ENCODE results near the gene DNAAF1.

The DNAAF1 gene

GRCh38 chr16:84161037-84161436, 15.9 kb downstream of the DNAAF1 start:
- DNase-seq (ENCODE audit: low read depth): no peak

- DNase-seq (ENCODE audit: low read depth): no peak
These were observed 16.7 kb downstream of the DNAAF1 start for GRCh38 chr16:84161801-84162200.

DNA sequence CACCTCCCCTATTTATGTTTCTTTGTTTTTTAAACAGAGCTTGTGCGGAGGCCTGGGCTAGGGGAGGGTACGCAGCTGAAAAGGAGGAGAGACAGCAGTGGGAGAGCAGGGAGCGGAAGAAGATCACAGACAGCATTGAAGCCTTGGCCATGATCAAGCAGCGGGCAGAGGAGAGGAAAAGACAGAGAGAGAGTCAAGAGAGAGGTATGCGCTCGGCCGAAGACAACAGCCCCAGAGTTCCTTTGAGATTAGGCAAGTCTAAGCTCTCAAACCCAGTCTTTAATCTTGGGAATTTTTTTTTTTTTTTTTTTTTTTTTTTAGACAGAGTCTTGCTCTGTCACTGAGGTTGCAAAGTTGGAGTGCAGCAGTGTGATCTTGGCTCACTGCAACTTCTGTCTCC, 20.6 kb downstream of the DNAAF1 start:
- DNase-seq (ENCODE audit: low read depth): no peak

DNA sequence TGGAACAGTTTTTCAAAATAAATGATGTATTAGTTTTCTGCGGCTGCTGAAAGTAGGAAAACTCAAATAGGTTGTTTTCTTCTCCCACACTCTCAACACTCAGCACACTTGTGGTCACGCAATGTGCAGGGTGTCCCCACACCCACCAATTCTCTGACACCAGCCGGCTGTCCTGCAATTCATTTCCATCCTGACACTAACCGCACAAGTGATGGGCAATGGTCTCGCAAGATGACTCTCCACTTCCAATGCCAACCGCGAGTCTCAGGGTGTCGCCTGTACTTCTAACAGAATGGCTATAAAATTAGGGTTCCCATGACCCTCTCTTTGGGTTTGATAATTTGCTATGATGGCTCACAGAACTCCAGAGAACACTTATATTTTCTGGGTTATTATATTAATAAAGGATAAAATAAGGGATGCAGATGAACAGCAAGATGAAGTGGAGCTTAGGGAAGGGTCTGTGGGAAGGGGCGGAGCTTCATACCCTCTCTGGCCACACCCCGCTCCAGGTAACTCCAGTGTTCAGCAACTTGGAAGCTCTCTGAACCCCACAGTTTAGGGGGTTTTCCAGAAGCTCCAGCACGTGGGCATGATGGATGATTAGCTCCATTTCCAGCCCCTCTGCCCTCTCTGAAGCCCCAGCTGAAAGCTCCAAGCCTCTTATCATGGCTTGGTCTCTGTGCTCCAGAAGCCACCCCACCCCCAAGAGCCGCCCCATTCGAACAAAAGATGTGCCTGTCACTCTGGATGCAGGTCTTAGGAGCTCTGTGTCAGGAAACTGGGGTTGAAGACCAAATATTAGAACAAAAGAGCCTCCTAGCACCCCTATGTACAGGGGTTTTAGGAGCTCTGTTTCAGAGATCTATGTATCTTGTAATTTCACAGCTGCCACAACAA, 21.9 kb downstream of the DNAAF1 start:
- no peak for DNase-seq (ENCODE audit: low read depth)

DNA sequence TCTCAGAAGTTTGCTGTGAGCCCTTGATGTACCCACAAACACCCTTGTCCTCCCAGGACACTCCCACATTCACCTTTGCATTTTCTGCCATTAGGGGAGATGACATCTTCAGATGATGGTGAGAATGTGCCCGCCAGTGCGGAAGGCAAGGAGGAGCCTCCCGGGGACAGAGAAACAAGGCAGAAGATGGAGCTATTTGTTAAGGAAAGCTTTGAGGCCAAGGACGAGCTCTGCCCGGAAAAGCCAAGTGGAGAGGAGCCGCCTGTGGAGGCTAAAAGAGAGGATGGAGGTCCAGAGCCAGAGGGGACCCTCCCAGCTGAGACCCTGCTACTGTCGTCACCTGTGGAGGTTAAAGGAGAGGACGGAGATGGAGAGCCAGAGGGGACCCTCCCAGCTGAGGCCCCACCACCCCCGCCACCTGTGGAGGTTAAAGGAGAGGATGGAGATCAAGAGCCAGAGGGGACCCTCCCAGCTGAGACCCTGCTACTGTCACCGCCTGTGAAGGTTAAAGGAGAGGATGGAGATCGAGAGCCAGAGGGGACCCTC, 24.7 kb downstream of the DNAAF1 start:
- no peak for DNase-seq (ENCODE audit: low read depth)

DNA sequence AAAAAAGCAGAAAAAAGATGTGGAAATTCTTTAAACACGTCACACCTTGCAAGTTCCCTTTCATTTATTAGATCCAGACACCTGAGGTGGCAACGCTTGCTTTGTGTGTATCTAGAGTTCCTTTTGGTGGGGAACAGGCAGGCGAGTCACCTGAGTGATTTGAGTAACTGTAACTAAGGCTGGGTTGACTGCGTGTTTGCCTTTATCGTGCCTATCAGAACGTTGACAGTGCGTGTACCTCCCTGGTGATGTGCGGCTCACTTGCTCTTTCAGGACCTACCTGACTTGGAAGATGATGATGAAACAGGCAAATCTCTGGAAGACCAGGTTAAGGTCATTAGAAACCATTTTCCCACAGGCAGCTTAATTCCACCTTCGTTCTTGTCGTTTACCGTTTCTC, 29.3 kb downstream of the DNAAF1 start:
- no peak for DNase-seq (ENCODE audit: low read depth)

GRCh38 chr16:84175350-84176081, 30.4 kb downstream of the DNAAF1 start:
- DNase-seq (ENCODE audit: low read depth): peak; percentile 61

GRCh38 chr16:84176192-84177053, 31.3 kb downstream of the DNAAF1 start:
- DNase-seq (ENCODE audit: low read depth): no peak

DNA sequence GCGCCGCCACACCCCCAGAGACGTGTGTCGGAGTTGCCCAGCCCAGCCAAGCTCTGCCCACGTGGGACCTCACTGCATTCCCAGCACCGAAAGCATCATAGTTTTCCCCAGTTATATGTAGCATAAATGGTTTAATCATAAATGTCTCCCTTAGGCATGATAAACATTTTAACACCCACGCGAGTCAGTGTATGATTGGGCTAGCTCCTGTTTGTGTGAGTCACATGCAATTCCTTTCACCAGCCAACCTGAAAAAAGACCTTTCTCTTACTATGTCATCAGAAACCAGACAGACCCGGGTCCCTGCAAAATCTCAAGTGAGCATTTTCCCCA, 32.6 kb downstream of the DNAAF1 start:
- DNase-seq (ENCODE audit: low read depth): no peak

DNA sequence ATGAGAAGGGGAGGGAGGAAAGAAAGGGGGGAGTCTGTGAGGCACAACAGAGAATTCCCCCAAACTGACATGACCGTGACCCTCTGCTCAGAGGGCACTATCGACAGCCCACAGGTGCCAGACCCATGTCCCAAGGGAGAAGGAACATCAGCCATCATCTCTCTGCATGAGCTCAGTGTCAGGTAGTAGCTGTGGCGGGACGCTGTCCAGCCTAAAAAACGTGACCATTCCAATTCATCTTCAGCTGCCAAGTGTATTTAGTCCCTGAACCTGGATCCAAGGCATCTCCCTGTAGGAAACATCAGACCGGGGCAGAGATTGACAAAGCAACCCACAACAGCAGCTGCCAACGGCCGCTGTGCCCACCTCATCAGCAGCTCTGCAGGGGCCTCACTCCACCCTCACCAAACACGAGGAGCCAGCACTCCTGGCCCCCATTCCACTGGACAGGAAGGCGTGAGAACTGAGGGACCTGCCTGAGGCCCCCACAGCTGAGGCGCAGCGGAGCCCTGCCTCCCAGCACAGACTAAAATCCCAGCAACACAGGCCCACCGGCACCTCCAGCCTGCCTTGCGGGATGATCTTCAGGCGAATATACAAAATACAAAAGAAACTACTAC, 33.1 kb downstream of the DNAAF1 start:
- DNase-seq (ENCODE audit: low read depth): no peak

DNA sequence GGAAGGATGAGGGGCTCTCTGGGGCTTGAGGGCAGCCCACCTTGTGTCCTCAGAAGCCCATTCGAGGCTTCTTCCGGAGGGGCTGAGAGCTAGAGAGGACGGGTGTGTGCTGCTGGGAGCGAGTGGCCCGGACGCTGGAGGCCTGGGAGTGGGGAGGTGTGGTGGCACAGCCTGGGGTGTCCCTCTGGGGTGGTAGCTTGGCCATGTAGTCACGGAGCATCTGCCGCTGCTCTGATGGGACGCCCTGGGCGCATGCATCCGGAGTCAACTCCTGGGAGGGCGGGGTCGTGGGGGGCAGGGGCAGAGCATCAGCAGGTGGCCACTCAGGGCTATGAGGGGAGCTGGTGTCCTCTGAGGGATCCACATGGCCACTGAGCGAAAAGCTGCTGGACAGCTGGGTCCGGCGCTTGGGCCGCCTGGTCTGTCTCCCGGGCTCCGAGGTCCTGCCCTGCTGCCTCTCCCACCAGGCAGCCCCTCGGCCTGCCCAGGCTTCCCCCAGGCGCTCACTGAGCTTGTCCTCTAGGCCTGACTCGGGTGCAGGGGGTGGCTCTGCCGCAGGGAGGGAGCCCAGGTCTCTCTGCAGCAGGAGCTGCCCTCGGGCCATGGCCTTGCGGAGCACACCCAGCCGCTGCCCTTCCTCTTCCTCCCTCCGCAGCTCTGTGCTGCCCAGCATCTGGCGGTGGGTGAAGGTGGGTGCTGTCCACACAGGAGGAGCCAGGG, 33.9 kb downstream of the DNAAF1 start:
- no peak for DNase-seq (ENCODE audit: low read depth)

DNA sequence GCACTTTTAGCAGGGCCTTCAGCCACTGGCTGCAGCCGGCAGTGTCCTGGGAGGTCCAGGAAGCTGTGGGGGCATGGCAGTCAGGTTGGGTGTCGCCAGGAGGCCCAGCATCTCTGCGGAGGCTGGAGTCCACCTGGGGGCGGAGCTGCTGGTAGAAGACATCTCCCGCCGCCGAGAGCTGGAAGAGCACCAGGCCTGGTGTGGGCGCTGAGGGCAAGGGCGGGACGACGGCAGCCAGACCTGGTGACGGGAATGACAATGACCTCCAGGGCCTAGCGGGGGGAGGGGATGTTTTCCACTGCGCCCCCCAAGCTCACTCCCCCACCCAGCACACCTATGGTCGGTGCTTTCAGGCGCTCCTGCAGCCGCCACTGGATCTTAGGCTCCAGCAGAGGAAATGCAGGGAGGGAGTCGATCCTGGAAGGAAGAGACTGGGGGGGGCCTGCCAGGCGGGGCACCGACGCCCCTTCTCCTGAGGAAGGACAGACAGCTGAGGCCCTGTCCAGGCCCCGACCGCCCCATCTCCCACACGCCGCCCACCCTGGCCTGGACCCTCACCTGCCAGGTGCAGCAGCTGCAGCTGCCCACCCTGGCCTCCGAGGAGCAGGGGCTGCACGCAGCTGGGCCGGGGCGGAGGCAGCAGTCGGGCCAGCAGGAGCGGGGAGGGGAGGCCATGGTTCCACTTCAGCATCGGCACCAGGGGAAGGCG, 34.7 kb downstream of the DNAAF1 start:
- no peak for DNase-seq (ENCODE audit: low read depth)

DNA sequence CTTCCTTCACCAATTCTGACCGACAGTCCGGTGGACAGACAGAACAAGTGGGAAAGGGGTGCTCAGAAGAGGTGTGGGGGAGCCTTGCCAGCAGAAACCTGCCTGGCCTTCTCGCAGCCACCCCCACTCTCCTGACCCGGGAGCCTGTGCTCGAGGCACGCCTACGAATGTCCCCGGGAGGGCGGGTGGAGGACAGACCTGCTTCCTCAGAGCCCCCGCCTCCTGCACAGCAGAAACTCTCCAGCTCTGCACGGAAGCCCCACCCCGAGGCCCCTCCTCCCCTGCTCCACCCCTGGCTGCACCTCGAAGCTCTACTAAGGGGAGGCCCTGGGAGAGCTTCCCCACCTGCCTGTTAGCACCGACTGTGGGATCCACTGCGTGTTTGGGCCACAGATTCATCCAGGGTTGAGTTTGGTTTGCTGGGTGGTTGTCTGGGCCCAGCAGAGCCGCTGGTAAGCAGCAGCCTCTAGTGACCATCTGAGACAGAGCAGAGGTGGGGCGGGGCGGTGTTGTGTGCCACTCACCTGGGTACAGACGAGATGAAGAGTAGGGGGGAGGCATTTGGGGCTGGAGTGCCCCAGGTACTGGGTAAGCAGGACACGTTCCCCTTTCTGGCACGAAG, 35.5 kb downstream of the DNAAF1 start:
- no peak for DNase-seq (ENCODE audit: low read depth)

GRCh38 chr16:84181144-84181915, 36.2 kb downstream of the DNAAF1 start:
- no peak for DNase-seq (ENCODE audit: low read depth)

- no peak for DNase-seq (ENCODE audit: low read depth)
These were observed 37.0 kb downstream of the DNAAF1 start for GRCh38 chr16:84182104-84182503.

DNA sequence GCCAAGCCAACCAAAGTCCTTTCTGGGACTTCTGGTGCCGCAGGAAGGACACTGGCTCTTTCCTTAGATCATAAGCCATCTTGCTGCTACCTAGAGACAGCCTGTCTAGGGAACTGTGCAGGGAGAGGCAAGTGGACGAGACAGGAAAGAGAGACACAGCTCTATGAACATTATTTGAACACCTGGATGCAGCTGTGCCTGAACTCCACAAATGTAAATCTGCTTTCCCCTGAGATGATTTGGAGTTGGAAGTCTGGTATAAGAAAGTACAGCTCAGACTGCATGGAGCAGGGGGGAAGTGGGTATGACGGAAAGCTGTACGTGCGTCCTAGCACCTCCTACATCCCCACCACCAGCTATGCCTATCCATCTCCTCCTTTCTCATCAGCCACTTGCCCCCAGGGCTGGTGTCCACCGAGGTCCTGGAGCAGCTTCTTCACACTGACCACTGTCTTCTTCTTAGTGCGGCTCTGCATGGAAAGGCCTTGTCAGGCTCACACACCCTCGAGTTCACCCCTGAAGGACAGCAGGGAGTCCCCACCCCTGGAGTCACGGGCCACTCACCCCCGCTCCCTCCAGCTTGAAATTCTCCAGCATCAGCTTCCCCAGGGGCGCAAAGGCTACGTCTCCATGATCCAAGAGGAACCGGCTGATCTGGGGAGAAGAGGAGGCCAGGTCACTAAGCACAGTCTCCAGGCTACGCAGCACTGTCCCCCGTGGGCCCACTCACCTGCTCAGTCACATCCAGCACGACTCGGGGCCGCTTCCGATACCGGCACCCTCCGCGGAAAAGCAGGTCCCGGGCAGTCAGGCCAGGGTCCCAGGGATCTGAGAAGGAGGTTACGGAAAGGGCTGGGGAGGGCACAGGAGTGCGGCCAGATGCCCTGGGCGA, 37.8 kb downstream of the DNAAF1 start:
- no peak for DNase-seq (ENCODE audit: low read depth)

GRCh38 chr16:84183572-84183875, 38.4 kb downstream of the DNAAF1 start:
- no peak for DNase-seq (ENCODE audit: low read depth)

GRCh38 chr16:84183911-84184591, 38.9 kb downstream of the DNAAF1 start:
- no peak for DNase-seq (ENCODE audit: low read depth)

All from activated T-cell treated with anti-CD3 and anti-CD28 coated beads for 24 hours (primary cell).